T-helper 1 cell treated with Interleukin-12 subunit alpha and Interleukin-12 subunit beta and Interleukin-4 antibody, amounts not matched to agents 30 ng/mL and 1 ng/mL, for 36 hours (primary cell): Measurements from ENCODE around the gene PTPRN2. TPM values are rescaled to one million over a fixed set of nuclear protein-coding genes. Genes with fewer than 3 reads are reported as not detected.

Source experiments
- intact Hi-C: fragments of 100-400 bp; cut with micrococcal nuclease; formaldehyde crosslinking; loops from one replicate; pipeline ENCODE4 v1.15.1; 2024
- total RNA-seq: library from RNA; stranded (reverse); gene quantifications from 2 replicates; pipeline ENCODE4 v1.2.3, GENCODE V29; 2022

The PTPRN2 gene
- total RNA-seq, 1 donor from 2014 or later: 2.9 TPM

GRCh38 chr7:157829491-157829890, 758.1 kb downstream of the PTPRN2 start:
- intact Hi-C loops: no loop called here

DNA sequence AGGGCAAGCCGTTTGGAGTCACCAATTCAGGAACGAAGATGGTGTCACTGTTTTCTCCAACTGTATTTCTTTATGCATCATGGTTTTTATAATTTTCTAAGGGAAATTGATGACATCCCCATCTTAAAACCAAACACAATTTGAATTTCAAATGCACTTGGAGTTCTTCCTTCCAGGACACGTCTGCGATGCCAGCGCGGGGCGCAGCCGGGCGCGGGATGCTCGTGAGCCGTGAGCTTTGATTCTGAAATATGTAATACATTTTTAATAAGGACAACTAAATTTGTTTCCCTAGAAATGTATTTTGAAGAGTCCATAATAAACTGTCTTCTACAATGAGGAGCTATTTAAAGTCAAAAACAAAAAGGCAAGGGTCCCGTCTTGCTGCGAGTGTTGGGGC, 758.7 kb downstream of the PTPRN2 start:
- intact Hi-C loops: no loop called here

- intact Hi-C loops: no loop called here
Measured at GRCh38 chr7:157828190-157828589, 759.4 kb downstream of the PTPRN2 start.

GRCh38 chr7:157827863-157828160, 759.8 kb downstream of the PTPRN2 start:
- intact Hi-C loops: no loop called here

- intact Hi-C loops: no loop called here
Measured at GRCh38 chr7:157827045-157827862, 760.4 kb downstream of the PTPRN2 start.

GRCh38 chr7:157826566-157826965, 761.1 kb downstream of the PTPRN2 start:
- intact Hi-C loops: no loop called here

- intact Hi-C loops: no loop called here
Measured at GRCh38 chr7:157825325-157825724, 762.3 kb downstream of the PTPRN2 start.

GRCh38 chr7:157824819-157825121, 762.9 kb downstream of the PTPRN2 start:
- intact Hi-C loops: no loop called here

DNA sequence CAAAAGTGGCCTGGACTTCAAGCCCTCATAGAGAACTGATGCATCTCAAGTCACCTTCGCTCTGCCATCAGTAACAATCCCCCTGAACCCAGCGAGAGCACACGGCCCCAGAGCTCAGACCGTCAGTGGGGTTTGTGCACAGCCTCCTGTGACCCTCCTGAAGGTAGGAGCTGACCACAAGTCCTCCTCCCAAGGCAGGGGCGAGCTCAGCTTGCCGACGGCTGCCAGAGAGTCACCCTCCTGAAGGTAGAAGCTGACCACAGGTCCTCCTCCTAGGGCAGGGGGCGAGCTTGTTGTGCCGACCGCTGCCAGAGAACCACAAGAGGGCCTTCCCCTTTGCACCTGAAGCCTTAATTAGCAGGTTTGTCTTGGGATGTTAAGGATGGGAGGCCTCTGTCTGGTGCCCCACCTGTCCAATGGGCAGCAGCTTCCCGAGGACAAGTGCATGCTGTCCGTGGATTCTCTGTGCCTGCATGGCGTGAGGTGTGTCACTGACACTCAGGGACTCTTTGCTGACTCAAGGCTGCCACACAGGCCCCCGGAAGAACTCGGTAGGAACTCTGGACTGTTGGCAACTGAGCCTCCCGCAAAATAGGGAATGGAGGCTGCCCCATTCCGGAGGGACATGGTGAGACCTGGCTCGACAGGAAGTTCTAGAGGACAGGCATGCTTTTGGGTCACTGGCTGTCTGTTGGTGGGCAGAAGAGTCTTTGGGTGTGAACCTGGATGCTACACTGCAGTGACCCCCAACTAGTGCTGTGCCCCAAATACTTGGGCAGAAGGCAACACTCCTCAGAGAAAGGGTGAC, 763.4 kb downstream of the PTPRN2 start:
- intact Hi-C loops: no loop called here

- intact Hi-C loops: no loop called here
Measured at GRCh38 chr7:157822688-157823031, 765.0 kb downstream of the PTPRN2 start.

DNA sequence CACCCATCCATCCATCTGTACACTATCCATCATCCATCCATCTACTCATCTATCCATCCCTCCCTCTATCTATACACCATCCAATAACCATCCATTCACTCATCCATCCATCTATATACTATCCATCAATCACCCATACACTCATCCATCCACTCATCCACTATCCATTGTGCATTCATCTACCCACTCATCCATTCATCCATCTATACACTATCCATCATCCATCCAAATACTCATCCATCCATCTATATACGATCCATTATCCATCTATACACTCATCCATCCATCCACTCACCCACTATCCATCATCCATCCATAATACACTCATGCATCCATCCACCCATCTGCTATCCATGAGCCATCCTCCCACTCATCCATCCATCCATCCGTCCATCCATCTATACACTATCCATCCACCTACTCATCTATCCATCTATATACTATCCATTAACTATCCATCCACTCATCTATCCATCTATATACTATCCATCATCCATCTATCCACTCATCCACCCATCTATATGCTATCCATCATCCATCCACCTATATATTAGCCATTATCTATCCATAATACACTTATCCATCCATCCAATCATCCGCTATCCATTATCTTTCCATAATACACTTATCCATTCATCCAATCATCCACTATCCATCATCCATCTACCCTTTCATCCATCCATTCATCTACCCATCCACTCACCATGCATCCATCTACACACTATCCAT, 765.5 kb downstream of the PTPRN2 start:
- intact Hi-C loops: no loop called here

DNA sequence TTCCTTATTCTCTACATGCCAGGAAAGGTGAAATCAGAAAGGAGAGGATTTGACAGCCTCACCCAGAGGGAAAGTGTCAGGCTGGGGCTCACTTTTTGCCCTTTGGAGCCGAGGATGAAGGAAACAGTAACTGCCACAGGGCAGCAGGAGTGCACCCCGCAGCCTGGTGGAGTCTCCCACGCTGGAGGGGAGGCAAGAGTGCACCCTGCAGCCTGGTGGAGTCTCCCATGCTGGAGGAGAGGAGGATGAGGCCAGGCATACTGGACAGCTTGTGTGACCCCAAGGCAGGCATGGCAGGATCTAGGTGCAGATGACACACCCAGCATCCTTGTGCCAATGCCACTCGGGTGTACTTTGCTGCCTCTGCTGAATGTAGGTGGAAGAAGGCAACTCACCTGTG, 766.8 kb downstream of the PTPRN2 start:
- intact Hi-C loops: no loop called here

DNA sequence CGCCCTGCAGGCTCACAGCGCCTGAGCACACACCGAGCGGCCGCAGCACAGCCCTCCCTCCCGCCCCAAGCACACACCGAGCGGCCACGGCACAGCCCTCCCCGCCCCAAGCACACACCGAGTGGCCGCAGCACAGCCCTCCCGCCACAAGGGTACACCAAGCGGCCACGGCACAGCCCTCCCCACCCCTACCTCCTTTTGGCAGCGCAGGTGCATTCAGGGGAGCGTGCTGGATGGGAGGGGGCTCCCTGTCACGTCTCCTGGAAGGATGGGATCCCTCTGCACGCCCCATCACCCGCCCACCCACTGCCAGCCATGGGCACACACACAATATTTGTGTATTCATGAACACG, 768.2 kb downstream of the PTPRN2 start:
- intact Hi-C loops: no loop called here

DNA sequence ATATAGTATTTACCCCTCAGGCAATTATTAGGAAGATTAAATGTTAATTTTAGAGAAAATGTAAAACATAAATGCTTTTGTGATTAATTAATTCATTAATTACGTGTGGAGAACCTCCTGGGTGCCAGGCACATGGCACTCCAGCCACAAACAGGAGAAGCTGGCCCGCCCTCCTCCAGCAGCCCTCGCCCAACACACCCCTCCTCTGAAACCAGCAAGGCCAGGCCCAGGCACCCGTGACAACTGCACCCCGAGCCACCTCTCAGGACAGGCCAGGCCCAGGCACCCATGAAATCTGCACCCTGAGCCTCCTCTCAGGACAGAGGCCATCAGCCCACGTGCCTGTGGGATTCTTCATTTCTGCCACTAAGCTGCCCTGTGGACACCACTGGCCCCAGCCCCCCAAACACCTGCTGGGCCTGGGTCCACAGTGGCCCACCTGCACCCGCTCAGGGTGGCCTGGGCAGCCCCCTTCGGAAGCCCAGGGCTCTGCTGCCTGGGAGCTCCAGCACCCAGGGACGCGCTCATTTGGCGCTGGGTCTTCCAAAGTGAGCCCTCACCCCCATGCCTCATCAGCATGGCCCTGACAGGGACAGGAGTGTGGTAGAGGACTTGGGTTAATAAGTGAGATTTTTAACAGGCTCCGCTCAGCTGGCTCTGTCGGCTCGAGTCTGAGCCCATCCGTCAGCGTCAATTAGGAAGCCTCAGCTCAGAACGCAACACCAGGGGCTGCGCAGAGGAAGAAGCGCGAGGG, 768.7 kb downstream of the PTPRN2 start:
- intact Hi-C loops: no loop called here

DNA sequence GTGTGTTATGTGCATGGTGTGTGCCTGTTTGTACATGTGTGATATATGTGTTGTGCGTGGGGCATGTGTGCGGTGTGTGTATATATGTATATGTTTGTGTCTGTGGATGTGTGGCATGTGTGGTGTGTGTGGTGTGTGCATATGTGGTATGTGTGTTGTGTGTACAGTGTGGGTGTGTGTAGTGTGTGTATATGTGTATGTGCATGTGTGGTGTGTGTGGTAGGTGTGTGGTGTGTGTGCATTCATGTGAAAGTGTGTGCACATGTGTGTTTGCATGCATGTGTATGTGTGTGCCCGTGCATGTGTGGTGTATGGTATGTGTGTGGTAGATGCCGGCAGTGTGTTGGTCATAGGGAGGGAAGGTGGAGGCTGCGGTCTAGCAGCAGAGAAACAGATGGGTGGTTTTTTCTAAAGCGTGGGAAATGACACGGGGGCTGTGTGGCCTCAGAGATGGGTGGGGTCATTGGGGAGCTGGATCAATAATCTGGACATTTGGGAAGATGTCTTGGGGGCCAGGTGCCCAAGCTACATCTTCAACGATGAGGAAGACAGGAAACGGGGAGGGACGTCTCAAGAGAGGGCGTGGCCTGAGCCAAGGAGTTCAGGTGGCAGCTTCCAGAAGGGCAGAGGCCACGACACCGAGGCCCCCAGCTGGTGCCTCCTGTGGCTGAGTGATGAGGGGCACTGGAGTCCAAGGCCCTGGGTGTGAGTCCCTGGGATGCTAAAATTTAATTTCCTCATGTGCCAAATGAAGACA, 769.5 kb downstream of the PTPRN2 start:
- intact Hi-C loops: no loop called here

DNA sequence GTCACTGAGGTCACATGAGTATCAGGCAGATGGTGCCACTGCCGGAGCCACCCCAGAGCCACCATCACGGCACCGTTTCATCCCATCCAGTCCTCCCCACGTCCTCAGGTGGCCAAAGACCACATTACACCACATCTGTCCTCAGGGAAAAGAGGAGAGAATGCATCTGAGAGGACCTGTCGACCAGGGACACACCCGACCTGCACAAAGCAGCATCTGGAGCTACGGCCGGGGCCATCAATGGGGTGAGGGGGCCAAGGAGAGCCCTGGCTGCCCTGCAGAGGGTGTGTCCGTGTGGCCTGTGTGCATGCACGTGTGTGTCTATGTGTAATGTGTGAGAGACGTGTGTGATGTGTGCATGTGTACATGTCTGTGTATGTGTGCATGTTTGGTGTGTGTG, 770.2 kb downstream of the PTPRN2 start:
- intact Hi-C loops: no loop called here

GRCh38 chr7:157816526-157817250, 770.9 kb downstream of the PTPRN2 start:
- intact Hi-C loops: no loop called here

DNA sequence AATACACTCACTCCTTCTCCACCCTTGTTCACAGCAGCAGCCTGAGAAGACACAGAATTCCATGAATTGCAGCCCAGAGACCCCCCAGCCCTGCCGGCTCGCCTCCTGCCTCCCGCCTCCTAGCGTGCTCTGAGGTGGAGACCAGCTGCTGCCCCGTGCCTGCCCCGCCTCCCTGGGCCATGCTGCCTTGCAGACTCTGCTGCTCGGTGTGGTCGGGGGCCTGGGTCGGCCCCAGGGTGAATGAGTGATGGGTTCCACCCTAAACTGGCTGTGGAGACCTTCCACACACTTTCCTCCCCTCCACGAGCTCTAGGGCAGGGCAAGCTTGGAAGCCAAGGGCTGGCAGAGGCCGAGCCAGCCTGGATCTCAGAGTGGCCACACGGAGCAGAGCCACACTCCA, 771.5 kb downstream of the PTPRN2 start:
- intact Hi-C loops: no loop called here

GRCh38 chr7:157815706-157816022, 772.0 kb downstream of the PTPRN2 start:
- intact Hi-C loops: no loop called here

DNA sequence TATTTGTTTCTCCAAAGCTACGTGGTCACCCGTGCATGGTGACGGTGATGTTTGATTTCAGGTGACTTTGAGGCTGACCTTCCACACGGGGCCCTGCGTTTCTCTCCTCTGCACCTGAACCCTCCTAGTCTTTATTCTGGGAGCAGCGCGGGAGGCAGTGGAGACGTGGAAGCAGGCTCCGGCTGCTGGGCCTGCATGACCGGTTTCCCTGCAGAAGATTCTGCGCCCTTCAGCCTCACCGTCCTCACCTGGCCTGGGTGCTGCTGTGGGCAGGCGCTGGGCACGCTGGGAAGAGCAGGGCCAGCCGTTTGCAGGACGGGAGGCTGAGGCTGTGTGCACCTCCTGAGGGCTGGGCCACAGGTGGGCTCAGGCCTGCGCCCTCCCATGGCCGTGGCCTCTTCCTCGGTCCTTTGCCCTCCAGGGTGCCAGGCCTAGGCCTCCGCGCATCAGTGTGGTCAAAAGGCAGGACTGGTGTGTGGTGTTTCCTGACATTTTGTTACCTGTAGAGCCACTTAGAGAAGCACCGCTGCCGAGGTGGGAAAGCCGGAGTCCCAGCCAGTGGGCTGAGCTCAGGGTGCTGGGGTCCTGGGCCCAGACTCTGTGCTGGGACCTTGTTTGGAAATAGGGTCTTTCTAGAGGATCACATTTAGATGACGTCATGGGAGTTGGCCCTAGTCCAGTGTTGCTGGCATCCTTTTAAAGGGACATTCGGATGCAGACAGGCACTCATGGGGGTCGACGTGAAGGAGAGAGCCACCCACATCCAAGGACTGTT, 772.5 kb downstream of the PTPRN2 start:
- intact Hi-C loops: no loop called here
